ENCODE data around the gene INSIG1. TPM values are rescaled to one million over a fixed set of nuclear protein-coding genes. Genes with fewer than 3 reads are reported as not detected.

INSIG1 gene
- total RNA-seq, 1 experiment from 2014 or later, result 45.7 TPM

- no peaks in the 10 kb centered on the region for H3K27me3 ChIP-seq
- DNase-seq, result no peak
- H3K9me3 ChIP-seq, result no peaks in the 10 kb centered on the region
- H3K36me3 ChIP-seq, result no peaks in the 10 kb centered on the region
- no peak overlapping the region for H3K4me3 ChIP-seq
Observed at GRCh38 chr7:155278921-155279320, 18.8 kb upstream of the INSIG1 start.

GRCh38 chr7:155279787-155280445 is 17.8 kb upstream of the INSIG1 start:
- H3K36me3 ChIP-seq, result no peaks in the 10 kb centered on the region
- H3K4me3 ChIP-seq, result no peak overlapping the region
- H3K27me3 ChIP-seq, result no peaks in the 10 kb centered on the region
- no peak for DNase-seq
- no peaks in the 10 kb centered on the region for H3K9me3 ChIP-seq

DNA sequence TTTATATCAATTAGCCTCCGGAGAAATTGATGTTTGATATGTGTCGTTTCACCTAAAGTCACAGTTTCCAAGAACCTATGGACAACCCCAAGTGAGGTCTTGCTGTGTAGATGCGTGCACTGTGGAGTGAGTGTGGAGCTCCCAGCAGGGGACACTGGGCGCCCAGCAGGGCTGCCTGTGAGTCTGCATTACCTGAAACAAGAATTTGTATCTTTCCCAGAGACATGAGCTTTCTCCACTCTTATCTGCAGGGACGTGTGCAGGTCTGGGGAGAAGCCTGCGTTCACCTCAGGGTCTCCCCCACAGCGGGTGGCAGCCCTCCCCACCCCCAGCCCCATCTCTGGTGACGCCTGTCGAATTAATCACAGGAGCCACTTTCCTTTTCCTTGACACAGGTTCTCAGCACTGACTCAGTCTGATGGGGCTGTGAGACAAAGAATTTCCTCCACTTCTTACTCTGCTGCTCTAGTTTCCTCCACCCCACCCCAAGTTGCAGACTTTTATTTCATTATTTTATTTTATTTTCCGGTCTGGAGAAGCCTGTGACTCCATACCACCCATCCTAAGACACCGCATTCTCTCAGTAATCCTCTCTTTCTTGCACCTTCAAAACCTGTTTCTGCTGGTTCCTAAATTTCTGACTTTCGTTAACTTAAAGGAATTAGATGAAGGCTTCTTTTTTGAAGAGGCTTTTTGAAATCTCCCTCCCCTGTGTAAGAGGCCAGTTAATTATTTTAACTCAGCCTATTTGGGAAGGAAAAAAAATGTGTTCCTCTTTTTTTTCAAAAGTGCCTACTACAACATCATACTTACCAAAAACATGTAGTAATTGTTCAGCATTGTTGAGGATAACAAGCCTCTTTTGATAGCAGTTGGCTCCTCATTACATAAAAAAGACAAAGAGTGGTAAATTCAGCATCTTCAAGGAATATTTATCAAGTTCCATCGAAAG is 17.0 kb upstream of the INSIG1 start:
- Histone ChIP-seq H3K9me3 (no peaks in the 10 kb centered on the region), H3K4me3 (no peak overlapping the region), H3K27me3 (no peaks in the 10 kb centered on the region), H3K36me3 (no peaks in the 10 kb centered on the region)
- no peak for DNase-seq

DNA sequence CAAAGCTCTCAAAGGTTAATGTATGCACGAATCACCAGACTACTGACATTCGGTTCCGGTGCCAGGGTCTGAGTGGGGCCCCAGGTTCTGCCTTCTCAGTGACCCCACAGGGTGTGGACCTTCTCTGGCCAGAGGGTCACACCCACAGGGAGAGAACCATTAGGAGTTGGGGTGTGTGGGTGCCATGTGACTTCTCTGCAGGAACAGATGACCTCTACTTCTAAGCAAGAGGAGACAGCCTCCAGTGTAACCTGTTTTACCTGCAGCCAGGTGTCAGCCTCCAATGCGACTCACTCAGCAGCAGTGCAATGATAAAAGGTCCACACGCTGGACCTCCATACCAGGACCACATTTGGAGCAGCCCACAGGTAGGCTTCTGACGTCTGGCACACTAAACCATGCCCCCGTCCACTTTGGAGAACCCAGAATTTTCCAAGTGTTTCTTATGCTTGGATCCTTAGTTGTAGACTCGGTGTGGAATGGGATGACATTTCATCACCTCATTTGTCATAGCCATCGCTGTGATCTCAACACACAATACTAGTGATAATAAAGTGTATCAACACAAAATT is 16.2 kb upstream of the INSIG1 start:
- H3K4me3 ChIP-seq, result no peak overlapping the region
- no peak for DNase-seq

DNA sequence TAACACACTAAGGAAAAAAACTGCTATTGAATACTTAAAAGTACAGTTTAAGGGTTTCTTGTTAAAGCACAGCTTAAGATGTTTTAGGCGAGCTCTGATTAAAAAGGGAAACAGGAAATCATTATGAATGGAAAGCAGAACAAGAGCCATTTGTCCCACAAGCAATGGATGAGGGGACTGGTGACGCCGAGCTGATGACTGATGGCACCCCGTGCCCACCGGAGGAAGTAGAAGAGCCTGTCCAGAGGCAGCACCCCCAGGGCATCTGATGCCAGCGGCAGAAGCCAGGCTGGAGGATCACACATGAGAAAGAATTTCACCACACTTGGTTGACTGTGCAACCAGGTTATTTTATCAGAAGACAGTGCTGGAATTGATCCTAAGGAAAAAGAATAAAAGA is 15.0 kb upstream of the INSIG1 start:
- H3K36me3 ChIP-seq, result no peaks in the 10 kb centered on the region
- no peaks in the 10 kb centered on the region for H3K27me3 ChIP-seq
- DNase-seq, result no peak
- H3K4me3 ChIP-seq, result no peak overlapping the region
- no peaks in the 10 kb centered on the region for H3K9me3 ChIP-seq

More for the DNA sequence above, 16.2 kb upstream of the INSIG1 start:
- no peaks in the 10 kb centered on the region for H3K9me3 ChIP-seq
- no peaks in the 10 kb centered on the region for H3K36me3 ChIP-seq
- H3K27me3 ChIP-seq, result no peaks in the 10 kb centered on the region

- no peaks in the 10 kb centered on the region for H3K36me3 ChIP-seq
- no peaks in the 10 kb centered on the region for H3K27me3 ChIP-seq
- no peaks in the 10 kb centered on the region for H3K9me3 ChIP-seq
- no peak overlapping the region for H3K4me3 ChIP-seq
- DNase-seq, result no peak
Observed at GRCh38 chr7:155283565-155284194, 14.0 kb upstream of the INSIG1 start.

DNA sequence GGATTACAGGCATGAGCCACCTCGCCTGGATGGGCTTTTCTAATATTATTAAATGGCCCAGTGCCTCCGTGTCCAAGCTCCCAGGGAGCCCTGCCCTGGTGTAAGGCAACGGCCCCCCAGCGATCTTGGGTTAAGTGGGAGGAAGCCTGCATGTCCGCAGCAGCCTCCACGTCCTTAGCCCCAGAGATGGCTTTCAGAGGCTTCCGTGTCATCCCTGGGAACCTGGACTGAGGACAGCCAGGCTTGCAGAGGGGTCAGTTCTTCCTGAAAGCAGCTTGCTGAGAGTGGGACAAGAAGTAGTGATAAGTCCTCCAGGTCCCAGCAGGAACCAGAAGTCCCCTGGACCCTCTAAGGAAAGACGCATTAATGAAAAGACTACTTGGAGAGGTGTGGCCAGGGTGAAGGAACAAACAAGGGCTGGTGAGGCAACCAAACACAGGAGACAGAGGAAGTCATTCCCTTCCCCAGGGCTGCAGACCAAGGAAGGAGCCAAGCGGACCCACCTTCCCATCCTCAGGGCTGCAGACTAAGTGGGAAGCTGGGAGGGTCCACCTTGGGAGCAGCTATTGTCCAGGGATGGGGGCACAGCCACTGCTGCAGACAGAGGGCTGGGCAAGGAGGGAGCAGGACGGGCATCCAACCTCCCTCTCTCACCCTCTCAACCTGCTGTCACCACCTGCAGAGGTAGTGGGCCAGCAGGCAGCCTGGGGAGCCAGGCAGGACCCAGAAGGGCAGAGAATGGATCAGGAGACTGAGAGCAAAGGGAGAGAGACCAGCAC is 13.0 kb upstream of the INSIG1 start:
- H3K9me3 ChIP-seq, result no peaks in the 10 kb centered on the region
- H3K27me3 ChIP-seq, result no peaks in the 10 kb centered on the region
- no peaks in the 10 kb centered on the region for H3K36me3 ChIP-seq
- DNase-seq, result no peak
- H3K4me3 ChIP-seq, result no peak overlapping the region

GRCh38 chr7:155285423-155285822 is 12.3 kb upstream of the INSIG1 start:
- no peaks in the 10 kb centered on the region for H3K27me3 ChIP-seq
- DNase-seq, result no peak
- H3K36me3 ChIP-seq, result no peaks in the 10 kb centered on the region
- H3K9me3 ChIP-seq, result no peaks in the 10 kb centered on the region
- no peak overlapping the region for H3K4me3 ChIP-seq

DNA sequence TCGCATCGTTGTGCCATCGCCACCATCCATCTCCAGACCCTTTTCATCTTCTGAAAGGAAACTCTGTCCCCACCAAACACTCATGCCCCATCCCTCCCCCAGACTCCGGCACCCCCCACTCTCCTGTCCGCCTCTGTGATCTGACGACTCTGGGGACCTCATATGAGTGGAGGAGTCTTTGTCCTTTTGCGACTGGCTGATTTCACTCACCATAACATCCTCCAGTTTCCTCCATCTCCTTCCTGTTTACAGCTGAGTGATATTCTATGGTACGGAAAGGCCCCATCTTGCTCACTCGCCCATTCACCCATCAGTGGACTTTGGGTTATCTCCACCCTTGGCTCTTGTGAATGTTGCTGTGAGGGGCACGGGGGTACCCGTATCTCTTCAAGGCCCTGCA is 11.8 kb upstream of the INSIG1 start:
- no peak for DNase-seq
- Histone ChIP-seq H3K36me3 (no peaks in the 10 kb centered on the region), H3K4me3 (no peak overlapping the region)

DNA sequence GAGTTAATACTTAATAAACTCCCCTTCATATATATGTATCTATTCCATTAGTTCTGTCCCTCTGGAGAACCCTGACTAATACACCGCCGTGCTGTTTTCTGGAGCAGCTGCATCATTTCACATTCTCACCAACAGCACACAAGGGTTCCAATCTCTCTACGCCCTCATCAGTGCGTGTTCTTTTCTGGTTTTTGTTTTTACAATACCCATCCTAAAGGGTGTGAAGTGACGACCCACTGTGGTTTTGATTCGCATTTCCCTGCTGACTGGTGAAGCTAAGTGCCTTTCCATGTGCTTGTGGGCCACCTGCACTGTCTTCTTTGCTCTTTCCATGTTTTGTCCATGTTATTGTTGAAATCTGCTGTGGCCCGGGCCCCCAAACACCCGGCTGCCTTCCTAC is 11.0 kb upstream of the INSIG1 start:
- H3K36me3 ChIP-seq, result no peaks in the 10 kb centered on the region
- no peak overlapping the region for H3K4me3 ChIP-seq
- no peaks in the 10 kb centered on the region for H3K9me3 ChIP-seq
- no peak for DNase-seq
- no peaks in the 10 kb centered on the region for H3K27me3 ChIP-seq

More for the DNA sequence above, 11.8 kb upstream of the INSIG1 start:
- no peaks in the 10 kb centered on the region for H3K27me3 ChIP-seq
- H3K9me3 ChIP-seq, result no peaks in the 10 kb centered on the region

GRCh38 chr7:155287284-155287935 is 10.3 kb upstream of the INSIG1 start:
- no peak for DNase-seq
- Histone ChIP-seq H3K36me3 (no peaks in the 10 kb centered on the region), H3K27me3 (no peaks in the 10 kb centered on the region), H3K9me3 (no peaks in the 10 kb centered on the region), H3K4me3 (no peak overlapping the region)

- DNase-seq, result no peak
- no peak overlapping the region for H3K4me3 ChIP-seq
- no peaks in the 10 kb centered on the region for H3K9me3 ChIP-seq
- H3K36me3 ChIP-seq, result no peaks in the 10 kb centered on the region
- no peaks in the 10 kb centered on the region for H3K27me3 ChIP-seq
Observed at GRCh38 chr7:155288055-155288454, 9.6 kb upstream of the INSIG1 start.

GRCh38 chr7:155289107-155289506 is 8.6 kb upstream of the INSIG1 start:
- no peak for DNase-seq
- H3K36me3 ChIP-seq, result no peaks in the 10 kb centered on the region
- H3K27me3 ChIP-seq, result no peaks in the 10 kb centered on the region
- H3K4me3 ChIP-seq, result no peak overlapping the region
- H3K9me3 ChIP-seq, result no peaks in the 10 kb centered on the region

DNA sequence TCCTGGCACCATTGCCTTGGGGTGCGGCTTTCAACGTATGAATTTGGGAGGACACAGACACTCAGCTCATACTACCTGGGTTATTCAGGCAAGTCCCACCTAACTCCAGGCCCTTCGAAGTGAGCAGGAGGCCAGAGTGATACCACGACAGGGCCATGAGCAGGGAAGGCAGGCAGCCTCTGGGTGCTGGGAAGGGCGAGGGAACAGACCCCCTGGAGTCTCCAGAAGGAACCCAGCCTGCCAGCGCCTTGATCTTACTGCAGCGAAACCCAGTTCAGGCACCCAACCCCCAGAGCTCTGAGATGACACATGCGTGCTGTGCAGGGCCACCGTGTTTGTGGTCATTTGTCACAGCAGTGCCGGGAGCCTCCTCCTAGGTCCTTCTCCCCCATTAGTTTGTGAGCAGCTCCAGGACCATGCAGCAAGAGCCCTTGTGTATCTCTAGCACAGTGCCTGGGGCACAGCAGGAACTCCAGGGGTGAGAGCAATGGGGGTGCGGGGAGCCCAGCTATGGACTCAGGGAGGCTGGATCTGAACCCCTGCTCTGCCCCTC is 7.7 kb upstream of the INSIG1 start:
- no peaks in the 10 kb centered on the region for H3K36me3 ChIP-seq
- no peak overlapping the region for H3K4me3 ChIP-seq
- no peaks in the 10 kb centered on the region for H3K27me3 ChIP-seq
- no peaks in the 10 kb centered on the region for H3K9me3 ChIP-seq
- no peak for DNase-seq

- H3K9me3 ChIP-seq, result no peaks in the 10 kb centered on the region
- no peak overlapping the region for H3K4me3 ChIP-seq
- H3K36me3 ChIP-seq, result no peaks in the 10 kb centered on the region
- H3K27me3 ChIP-seq, result no peaks in the 10 kb centered on the region
- DNase-seq, result peak; percentile 65
Observed at GRCh38 chr7:155291045-155291530, 6.6 kb upstream of the INSIG1 start.

GRCh38 chr7:155291729-155292128 is 5.9 kb upstream of the INSIG1 start:
- H3K4me3 ChIP-seq, result no peak overlapping the region
- no peak for DNase-seq
- H3K36me3 ChIP-seq, result no peaks in the 10 kb centered on the region
- H3K27me3 ChIP-seq, result no peaks in the 10 kb centered on the region
- H3K9me3 ChIP-seq, result no peaks in the 10 kb centered on the region
